Upper lobe of right lung (tissue), 1 donor: ENCODE results near the gene TCP11. TPM values are rescaled to one million over a fixed set of nuclear protein-coding genes. Genes with fewer than 3 reads are reported as not detected.
A peak's percentile ranks its signal among the peaks of the same experiment; 100 is the strongest.
"Not testable (repeated sequence)": the region's sequence is repeated elsewhere in the genome, so short reads cannot be mapped to it uniquely, and the experiment has no call there.

Experiments used
- ATAC-seq: fragments of 200-7000 bp; cut with Tn5 transposase; one replicate; pipeline ENCODE4 v1.9.1; 2020; ENCODE audit warnings: mild to moderate bottlenecking, moderate library complexity
- DNase-seq: peaks from one replicate; pipeline ENCODE4 v3.0.0-alpha.2; 2020
- H3K27ac ChIP-seq: fragments of 200-600 bp; one replicate; pipeline ENCODE4 v1.8.0; 2022
- H3K27me3 ChIP-seq: fragments of 200-600 bp; one replicate; pipeline ENCODE4 v1.8.0; 2022; ENCODE audit warnings: mild to moderate bottlenecking
- H3K36me3 ChIP-seq: fragments of 200-600 bp; one replicate; pipeline ENCODE4 v1.8.0; 2022
- H3K4me1 ChIP-seq: fragments of 200-600 bp; one replicate; pipeline ENCODE4 v1.8.0; 2022
- H3K4me3 ChIP-seq: fragments of 200-600 bp; one replicate; pipeline ENCODE4 v1.8.0; 2022; ENCODE audit warnings: mild to moderate bottlenecking
- H3K9me3 ChIP-seq: fragments of 200-600 bp; one replicate; pipeline ENCODE4 v1.8.0; 2022
- CTCF ChIP-seq: fragments of 200-600 bp; IDR thresholded peaks from one replicate; pipeline ENCODE4 v1.8.0; 2022; ENCODE audit warnings: antibody characterized with exemption
- intact Hi-C: fragments of 100-400 bp; cut with DNase I; formaldehyde crosslinking; loops from one replicate; pipeline ENCODE4 v1.11.0; 2022
- total RNA-seq: library from RNA; stranded (reverse); fragmentation: NEBNext Ultra II Directional; extraction: Animal tissue kit (Norgen Biotek cat#: 25700); gene quantifications from one replicate; pipeline ENCODE4 v1.2.1, GENCODE V29; 2021
- donor health status: DM: no; HTN: yes; CAD: no; lungs with severe emphysema.

Gene TCP11
- total RNA-seq, 1 donor from 2014 or later: not detected

DNA sequence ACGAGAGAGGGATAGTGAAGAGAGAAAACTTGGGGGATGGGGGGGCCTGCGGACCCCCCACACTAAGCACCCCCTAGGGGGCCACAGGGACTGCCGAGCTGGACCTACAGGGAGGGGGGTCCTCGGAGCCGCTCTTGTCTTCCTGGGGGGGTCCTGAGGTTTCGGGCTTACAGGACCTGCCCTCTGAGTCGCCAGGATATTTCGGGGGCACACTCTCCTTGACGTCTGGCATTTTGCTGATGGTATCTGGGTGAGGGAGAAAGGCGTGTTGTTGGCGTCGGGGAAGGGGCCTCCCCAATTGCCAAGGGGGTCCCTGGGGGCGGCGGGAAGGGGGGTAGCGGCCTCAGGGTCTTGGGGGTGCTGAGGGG, 516 bp downstream of the TCP11 start:
- Histone ChIP-seq H3K27me3 (no peaks in the 10 kb centered on the region), H3K36me3 (no peaks in the 10 kb centered on the region), H3K4me1 (peaks cover 9% of the 10 kb centered on the region), H3K4me3 (peak overlapping the region; percentile 19), H3K9me3 (no peaks in the 10 kb centered on the region), H3K27ac (no peak overlapping the region)
- ATAC-seq (no peak), DNase-seq (no peak)
- TF ChIP-seq CTCF: no peak
- intact Hi-C loops: loop anchor here (5.0 kb wide), 1 partner anchor 153 kb away; no protein-coding TSS in a partner anchor

DNA sequence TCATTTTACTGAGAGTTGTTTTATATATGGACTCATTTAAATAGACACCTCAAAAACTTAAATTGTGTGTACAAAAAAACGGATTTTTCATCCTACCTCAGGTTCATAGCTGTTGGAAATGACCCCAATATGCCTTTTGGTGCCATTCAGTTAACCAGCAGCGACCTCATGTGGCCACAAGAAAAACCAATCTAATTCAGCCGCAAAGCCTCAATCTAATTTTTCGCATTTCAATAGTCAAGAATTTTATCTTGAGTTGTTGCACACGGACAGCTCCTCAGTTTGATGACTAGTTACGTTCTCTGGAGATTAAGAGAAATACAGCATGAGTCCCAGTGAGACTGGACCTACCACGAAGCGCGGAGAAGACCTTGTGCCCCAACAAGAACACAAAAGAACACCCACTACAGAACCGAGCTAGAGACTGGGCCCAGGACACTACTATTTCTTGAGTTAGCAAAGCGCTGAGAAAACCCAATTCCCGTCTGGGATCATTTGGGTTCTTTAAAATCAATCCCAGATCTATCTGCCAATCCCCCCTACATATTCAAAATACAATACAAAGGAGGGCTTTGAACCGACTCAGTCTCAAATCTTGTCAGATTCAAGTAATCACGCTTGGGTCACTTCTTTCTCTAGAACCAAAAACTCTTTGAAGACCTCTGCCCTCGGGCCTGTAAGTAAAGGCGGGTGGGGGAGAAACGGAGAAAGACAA, 1.1 kb downstream of the TCP11 start:
- Histone ChIP-seq H3K27ac (no peak overlapping the region), H3K36me3 (no peaks in the 10 kb centered on the region), H3K9me3 (no peaks in the 10 kb centered on the region), H3K27me3 (no peaks in the 10 kb centered on the region), H3K4me1 (peaks cover 9% of the 10 kb centered on the region), H3K4me3 (no peak overlapping the region)
- peak; percentile 84 for TF ChIP-seq CTCF
- DNase-seq (no peak), ATAC-seq (peak; percentile 74)
- intact Hi-C loops: loop anchor here (5.0 kb wide), 1 partner anchor 153 kb away; no protein-coding TSS in a partner anchor

DNA sequence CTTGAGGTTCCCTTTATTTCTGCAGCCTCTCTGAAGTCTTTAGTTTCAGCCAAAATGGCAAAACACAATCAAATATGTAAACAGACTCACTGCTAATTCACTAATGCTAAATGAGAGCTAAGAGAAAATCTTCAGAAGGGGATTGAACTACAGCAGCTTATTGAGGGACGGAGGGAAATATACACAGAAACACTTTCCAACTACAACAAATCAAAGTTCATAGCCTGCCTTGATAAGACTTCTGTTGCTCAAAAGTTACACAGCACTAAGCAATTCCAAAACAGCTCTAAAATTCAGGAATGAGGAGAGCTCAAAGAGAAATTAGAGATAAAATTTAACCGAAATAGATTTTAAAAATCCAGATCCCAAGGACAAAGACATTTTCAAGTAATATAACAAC, 1.7 kb downstream of the TCP11 start:
- no peaks in the 10 kb centered on the region for H3K27me3 ChIP-seq
- H3K27ac ChIP-seq: no peak overlapping the region
- intact Hi-C loops: no loop called here
- TF ChIP-seq CTCF: no peak
- no peaks in the 10 kb centered on the region for H3K36me3 ChIP-seq
- peaks cover 9% of the 10 kb centered on the region for H3K4me1 ChIP-seq
- ATAC-seq (no peak), DNase-seq (no peak)
- no peaks in the 10 kb centered on the region for H3K9me3 ChIP-seq
- no peak overlapping the region for H3K4me3 ChIP-seq

- DNase-seq, H3K4me3 ChIP-seq, intact Hi-C loops, ATAC-seq, H3K36me3 ChIP-seq, H3K4me1 ChIP-seq, H3K27ac ChIP-seq, H3K27me3 ChIP-seq, H3K9me3 ChIP-seq: not testable (repeated sequence)
Observed at GRCh38 chr6:35138191-35138590, 2.9 kb downstream of the TCP11 start.

- H3K27ac ChIP-seq: no peak overlapping the region
- no peaks in the 10 kb centered on the region for H3K36me3 ChIP-seq
- no peak for DNase-seq
- no peak for TF ChIP-seq CTCF
- ATAC-seq: no peak
- H3K4me1 ChIP-seq: peaks cover 9% of the 10 kb centered on the region
- H3K27me3 ChIP-seq: no peaks in the 10 kb centered on the region
- intact Hi-C loops: no loop called here
- H3K4me3 ChIP-seq: no peak overlapping the region
- H3K9me3 ChIP-seq: no peaks in the 10 kb centered on the region
Observed at GRCh38 chr6:35136185-35136584, 5.0 kb downstream of the TCP11 start.

DNA sequence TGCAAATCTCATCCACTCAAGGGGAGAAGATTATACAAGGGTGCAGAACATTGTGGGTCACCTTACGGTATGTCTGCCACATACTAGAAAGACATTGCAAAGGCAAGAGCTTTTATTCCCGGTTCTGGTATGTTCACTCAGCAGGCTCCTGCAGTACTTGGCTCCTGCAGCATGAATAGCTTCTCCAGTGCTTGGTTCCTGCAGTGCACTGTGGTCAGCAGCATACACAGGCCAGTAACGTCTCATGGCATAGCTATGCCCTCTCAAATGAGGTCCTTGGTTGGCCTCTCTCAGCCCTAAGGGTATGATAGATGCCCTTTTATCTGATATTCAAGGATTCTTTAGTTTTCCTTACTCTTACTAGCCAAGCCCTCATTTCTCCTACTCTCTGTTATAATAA, 12.6 kb downstream of the TCP11 start:
- intact Hi-C loops: no loop called here

More for the DNA sequence above, 12.6 kb downstream of the TCP11 start:
- ATAC-seq (peak; percentile 41), DNase-seq (no peak)
- H3K36me3 ChIP-seq: no peaks in the 10 kb centered on the region
- H3K9me3 ChIP-seq: no peaks in the 10 kb centered on the region
- H3K4me3 ChIP-seq: no peak overlapping the region
- no peaks in the 10 kb centered on the region for H3K27me3 ChIP-seq
- no peak overlapping the region for H3K27ac ChIP-seq
- no peak for TF ChIP-seq CTCF
- no peaks in the 10 kb centered on the region for H3K4me1 ChIP-seq
